ENCODE measurements around the gene PTPRN2. TPM values are rescaled to one million over a fixed set of nuclear protein-coding genes. Genes with fewer than 3 reads are reported as not detected.

Gene PTPRN2
- polyA plus RNA-seq, 2 donors, result 0.37 to 0.40 TPM

DNA sequence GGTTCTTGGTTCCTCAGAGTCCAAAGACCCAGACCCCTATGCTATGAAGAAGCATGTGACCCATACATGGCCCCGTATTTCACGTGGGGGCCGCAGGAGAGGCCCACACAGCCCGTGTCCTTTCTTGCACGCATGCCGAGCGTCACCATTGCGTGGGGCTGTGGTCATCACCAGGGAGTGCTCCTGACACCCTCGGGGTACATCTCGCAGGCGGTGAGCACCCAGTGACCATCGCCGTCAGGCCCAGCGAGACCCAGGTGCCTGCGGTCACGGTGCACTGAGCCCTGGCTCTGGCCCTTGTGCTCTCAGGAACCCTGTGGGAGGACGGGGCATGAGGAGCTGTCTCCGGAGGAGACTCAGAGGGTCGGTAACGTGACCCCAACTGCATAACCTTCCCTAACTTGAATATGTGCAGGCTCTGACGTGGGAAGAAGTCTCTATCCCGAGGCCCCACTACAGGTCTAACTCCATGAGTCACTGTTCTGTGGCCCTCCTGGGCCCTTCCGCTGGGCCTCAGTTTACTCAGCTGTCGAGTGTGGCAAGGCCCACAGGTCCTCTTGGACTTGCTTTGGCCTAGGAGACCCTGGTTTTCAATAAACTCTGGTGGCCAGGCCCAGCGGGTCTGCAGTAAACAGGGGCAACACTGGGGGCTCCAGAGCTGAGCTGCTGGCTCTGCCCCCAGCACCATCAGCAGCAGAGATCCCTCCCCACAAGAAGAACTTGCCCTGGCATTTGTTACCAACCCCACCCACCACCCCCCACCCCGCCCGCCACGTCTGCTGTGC is 503.9 kb downstream of the PTPRN2 start:
- Histone ChIP-seq H3K9me3 (ENCODE audit: control insufficient read depth in 2 of 2, insufficient read depth in 1 of 2, low read depth in 1 of 2, low read length in 1 of 2) (peaks cover 10% of the 10 kb centered on the region in 2 donors), H3K27me3 (ENCODE audit: control insufficient read depth in 1 of 2, insufficient read depth in 2 of 2, low read length in 2 of 2) (no peaks in the 10 kb centered on the region), H3K36me3 (ENCODE audit: control insufficient read depth in 2 of 2, insufficient read depth in 2 of 2, low read length in 1 of 2) (no peaks in the 10 kb centered on the region), H3K4me3 (ENCODE audit: low read depth in 1 of 2, low read length in 2 of 2) (no peak overlapping the region), H3K4me1 (ENCODE audit: control insufficient read depth in 2 of 2, insufficient read depth in 2 of 2, low read length in 1 of 2) (no peaks in the 10 kb centered on the region), H3K27ac (ENCODE audit: low read depth in 2 of 2, low read length in 1 of 2) (no peak overlapping the region)
- WGBS, 2 donors, result 92% methylated on average over 27 to 28 of the region's 28 CpGs

- Histone ChIP-seq H3K27ac (ENCODE audit: low read depth in 2 of 2, low read length in 1 of 2) (no peak overlapping the region), H3K27me3 (ENCODE audit: control insufficient read depth in 1 of 2, insufficient read depth in 2 of 2, low read length in 2 of 2) (no peaks in the 10 kb centered on the region), H3K4me1 (ENCODE audit: control insufficient read depth in 2 of 2, insufficient read depth in 2 of 2, low read length in 1 of 2) (no peaks in the 10 kb centered on the region), H3K36me3 (ENCODE audit: control insufficient read depth in 2 of 2, insufficient read depth in 2 of 2, low read length in 1 of 2) (no peaks in the 10 kb centered on the region), H3K9me3 (ENCODE audit: control insufficient read depth in 2 of 2, insufficient read depth in 1 of 2, low read depth in 1 of 2, low read length in 1 of 2) (peaks cover 10% of the 10 kb centered on the region in 2 donors), H3K4me3 (ENCODE audit: low read depth in 1 of 2, low read length in 2 of 2) (no peak overlapping the region)
- 86 to 91% methylated on average over 8 of the region's 8 CpGs for WGBS, 2 donors
Observed at GRCh38 chr7:158082761-158083160, 504.9 kb downstream of the PTPRN2 start.

DNA sequence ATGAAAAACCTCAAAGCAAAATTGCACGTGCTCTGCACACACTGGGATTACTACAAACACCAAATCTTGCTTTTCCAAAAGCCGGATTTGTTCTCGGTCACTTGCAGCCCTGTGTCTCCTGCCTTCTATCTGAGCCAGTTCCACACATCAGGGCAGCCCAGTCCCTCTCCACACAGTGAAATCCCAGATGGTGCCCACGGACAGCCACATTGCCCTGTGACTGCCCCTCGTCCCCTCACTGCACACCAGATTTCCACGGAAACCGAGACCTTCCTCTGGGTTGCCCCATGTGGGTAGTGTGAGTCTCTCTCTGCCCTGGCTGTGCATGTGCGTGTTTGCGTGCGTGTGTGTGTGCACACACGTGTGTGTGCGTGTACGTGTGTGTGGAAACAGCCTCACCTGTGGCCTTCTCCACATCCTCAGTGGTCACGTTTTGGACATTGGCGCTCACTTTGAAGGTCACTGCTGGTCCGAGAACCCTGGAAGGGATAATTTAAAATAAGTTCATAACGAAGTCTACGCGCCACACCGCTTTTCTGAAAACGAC is 506.7 kb downstream of the PTPRN2 start:
- Histone ChIP-seq H3K4me1 (ENCODE audit: control insufficient read depth in 2 of 2, insufficient read depth in 2 of 2, low read length in 1 of 2) (no peaks in the 10 kb centered on the region), H3K27ac (ENCODE audit: low read depth in 2 of 2, low read length in 1 of 2) (no peak overlapping the region), H3K36me3 (ENCODE audit: control insufficient read depth in 2 of 2, insufficient read depth in 2 of 2, low read length in 1 of 2) (no peaks in the 10 kb centered on the region), H3K27me3 (ENCODE audit: control insufficient read depth in 1 of 2, insufficient read depth in 2 of 2, low read length in 2 of 2) (no peaks in the 10 kb centered on the region), H3K9me3 (ENCODE audit: control insufficient read depth in 2 of 2, insufficient read depth in 1 of 2, low read depth in 1 of 2, low read length in 1 of 2) (peaks cover 2 to 10% of the 10 kb centered on the region in 2 donors), H3K4me3 (ENCODE audit: low read depth in 1 of 2, low read length in 2 of 2) (no peak overlapping the region)
- 88 to 90% methylated on average over 21 of the region's 21 CpGs for WGBS, 2 donors

DNA sequence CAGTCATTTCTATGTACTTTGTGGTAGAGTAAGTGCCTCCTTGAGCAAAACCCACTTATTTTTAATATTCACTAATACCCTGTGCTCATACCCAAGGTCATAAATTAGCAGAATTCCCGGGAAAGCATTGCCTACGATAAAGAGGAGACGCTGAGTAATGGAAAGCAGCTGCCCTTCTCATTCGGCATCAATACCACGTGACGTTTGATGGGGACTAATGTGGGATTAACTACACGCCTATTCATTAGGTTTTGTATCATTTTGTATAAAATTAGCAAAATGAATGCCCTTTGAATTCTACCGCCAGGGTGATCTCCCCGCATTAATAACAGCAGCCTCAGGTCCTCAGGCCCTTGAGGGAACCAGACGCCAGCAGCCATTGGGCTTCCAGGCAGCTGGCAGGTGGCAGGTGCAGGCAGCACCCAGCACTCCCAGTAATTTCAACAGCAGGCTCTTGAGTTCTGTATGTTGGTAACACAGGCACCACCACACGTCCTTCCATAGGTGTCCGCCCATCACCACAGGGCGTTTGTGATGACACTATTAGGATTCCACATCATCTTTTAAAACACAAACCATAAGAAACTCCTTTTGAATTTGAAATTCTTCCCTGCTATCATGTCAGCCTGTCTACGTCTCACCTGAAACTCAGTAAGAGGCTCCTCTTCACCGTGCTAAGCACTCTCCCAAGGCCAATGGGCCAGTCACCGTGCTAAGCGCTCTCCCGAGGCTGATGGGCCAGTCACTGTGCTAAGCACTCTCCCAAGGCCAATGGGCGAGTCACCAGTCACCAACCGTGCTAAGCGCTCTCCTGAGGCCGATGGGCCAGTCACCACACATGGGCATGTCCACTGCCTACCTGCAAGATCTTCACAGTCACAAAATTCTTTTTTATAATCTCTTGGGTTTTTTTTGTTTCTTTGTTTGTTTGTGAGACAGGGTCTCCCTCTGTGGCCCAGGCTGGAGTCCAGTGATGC is 509.4 kb downstream of the PTPRN2 start:
- Histone ChIP-seq H3K9me3 (ENCODE audit: control insufficient read depth in 2 of 2, insufficient read depth in 1 of 2, low read depth in 1 of 2, low read length in 1 of 2) (no peaks in the 10 kb centered on the region), H3K27me3 (ENCODE audit: control insufficient read depth in 1 of 2, insufficient read depth in 2 of 2, low read length in 2 of 2) (no peaks in the 10 kb centered on the region)
- WGBS, 2 donors, result 83 to 86% methylated on average over 22 of the region's 22 CpGs

GRCh38 chr7:158077151-158077840 is 510.3 kb downstream of the PTPRN2 start:
- no peaks in the 10 kb centered on the region for H3K27me3 ChIP-seq (ENCODE audit: control insufficient read depth in 1 of 2, insufficient read depth in 2 of 2, low read length in 2 of 2)
- 54% methylated on average over 21 of the region's 21 CpGs for WGBS, 2 donors
- H3K27ac ChIP-seq (ENCODE audit: low read depth in 2 of 2, low read length in 1 of 2), result no peak overlapping the region
- H3K9me3 ChIP-seq (ENCODE audit: control insufficient read depth in 2 of 2, insufficient read depth in 1 of 2, low read depth in 1 of 2, low read length in 1 of 2), result no peaks in the 10 kb centered on the region
- no peaks in the 10 kb centered on the region for H3K36me3 ChIP-seq (ENCODE audit: control insufficient read depth in 2 of 2, insufficient read depth in 2 of 2, low read length in 1 of 2)
- no peaks in the 10 kb centered on the region for H3K4me1 ChIP-seq (ENCODE audit: control insufficient read depth in 2 of 2, insufficient read depth in 2 of 2, low read length in 1 of 2)
- H3K4me3 ChIP-seq (ENCODE audit: low read depth in 1 of 2, low read length in 2 of 2), result no peak overlapping the region

More for the DNA sequence above, 509.4 kb downstream of the PTPRN2 start:
- no peaks in the 10 kb centered on the region for H3K36me3 ChIP-seq (ENCODE audit: control insufficient read depth in 2 of 2, insufficient read depth in 2 of 2, low read length in 1 of 2)
- H3K27ac ChIP-seq (ENCODE audit: low read depth in 2 of 2, low read length in 1 of 2), result no peak overlapping the region
- no peak overlapping the region for H3K4me3 ChIP-seq (ENCODE audit: low read depth in 1 of 2, low read length in 2 of 2)
- H3K4me1 ChIP-seq (ENCODE audit: control insufficient read depth in 2 of 2, insufficient read depth in 2 of 2, low read length in 1 of 2), result no peaks in the 10 kb centered on the region

DNA sequence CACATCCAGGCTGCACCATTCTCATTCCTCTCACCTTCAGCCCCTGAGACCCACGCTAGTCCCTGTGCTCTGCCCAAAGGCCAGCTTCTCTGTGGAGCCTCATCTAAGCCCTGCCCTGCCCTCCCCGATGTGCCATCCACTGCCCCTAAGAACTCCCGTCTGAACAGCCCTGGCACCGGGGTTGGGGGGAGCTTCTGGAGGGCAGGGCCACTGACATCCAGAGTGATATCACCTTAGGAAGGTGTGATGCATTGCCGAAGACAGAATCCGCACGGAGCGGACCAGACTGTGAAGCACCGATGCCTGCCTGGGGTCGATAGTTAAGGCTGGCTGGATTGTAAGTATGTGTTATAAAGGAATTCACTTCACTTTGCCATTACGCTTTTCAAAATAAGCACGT is 511.0 kb downstream of the PTPRN2 start:
- Histone ChIP-seq H3K9me3 (ENCODE audit: control insufficient read depth in 2 of 2, insufficient read depth in 1 of 2, low read depth in 1 of 2, low read length in 1 of 2) (no peaks in the 10 kb centered on the region), H3K4me1 (ENCODE audit: control insufficient read depth in 2 of 2, insufficient read depth in 2 of 2, low read length in 1 of 2) (no peaks in the 10 kb centered on the region), H3K27me3 (ENCODE audit: control insufficient read depth in 1 of 2, insufficient read depth in 2 of 2, low read length in 2 of 2) (no peaks in the 10 kb centered on the region), H3K27ac (ENCODE audit: low read depth in 2 of 2, low read length in 1 of 2) (no peak overlapping the region), H3K36me3 (ENCODE audit: control insufficient read depth in 2 of 2, insufficient read depth in 2 of 2, low read length in 1 of 2) (no peaks in the 10 kb centered on the region), H3K4me3 (ENCODE audit: low read depth in 1 of 2, low read length in 2 of 2) (no peak overlapping the region)
- 86% methylated on average over 12 of the region's 12 CpGs for WGBS, 2 donors

GRCh38 chr7:158076215-158076614 is 511.4 kb downstream of the PTPRN2 start:
- WGBS, 2 donors, result 88% methylated on average over 11 of the region's 11 CpGs
- H3K27me3 ChIP-seq (ENCODE audit: control insufficient read depth in 1 of 2, insufficient read depth in 2 of 2, low read length in 2 of 2), result no peaks in the 10 kb centered on the region

DNA sequence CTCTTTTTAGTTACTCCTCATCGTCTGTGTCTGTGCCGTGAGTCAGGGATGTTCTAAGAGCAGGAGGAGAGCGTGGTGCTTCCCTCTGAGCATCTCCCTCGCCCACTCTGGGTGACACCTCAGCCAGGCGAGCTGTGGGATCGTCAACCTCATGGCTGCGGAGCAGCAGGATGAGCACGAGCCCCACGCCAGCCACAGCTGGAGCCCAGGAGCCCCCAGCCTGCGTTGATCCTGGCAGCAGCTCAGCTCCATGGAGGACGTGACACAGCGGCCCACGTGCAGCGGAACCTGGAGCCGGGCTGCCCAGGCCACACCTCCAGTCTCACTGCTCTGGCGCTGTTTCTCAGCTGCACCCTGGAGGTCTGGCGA is 512.0 kb downstream of the PTPRN2 start:
- 84 to 85% methylated on average over 17 of the region's 17 CpGs for WGBS, 2 donors

More at GRCh38 chr7:158076215-158076614, 511.4 kb downstream of the PTPRN2 start:
- H3K27ac ChIP-seq (ENCODE audit: low read depth in 2 of 2, low read length in 1 of 2), result no peak overlapping the region
- H3K36me3 ChIP-seq (ENCODE audit: control insufficient read depth in 2 of 2, insufficient read depth in 2 of 2, low read length in 1 of 2), result no peaks in the 10 kb centered on the region
- no peaks in the 10 kb centered on the region for H3K4me1 ChIP-seq (ENCODE audit: control insufficient read depth in 2 of 2, insufficient read depth in 2 of 2, low read length in 1 of 2)
- peaks cover 0 to 2% of the 10 kb centered on the region in 2 donors for H3K9me3 ChIP-seq (ENCODE audit: control insufficient read depth in 2 of 2, insufficient read depth in 1 of 2, low read depth in 1 of 2, low read length in 1 of 2)
- no peak overlapping the region for H3K4me3 ChIP-seq (ENCODE audit: low read depth in 1 of 2, low read length in 2 of 2)

More for the DNA sequence above, 512.0 kb downstream of the PTPRN2 start:
- Histone ChIP-seq H3K4me3 (ENCODE audit: low read depth in 1 of 2, low read length in 2 of 2) (no peak overlapping the region), H3K4me1 (ENCODE audit: control insufficient read depth in 2 of 2, insufficient read depth in 2 of 2, low read length in 1 of 2) (no peaks in the 10 kb centered on the region), H3K27ac (ENCODE audit: low read depth in 2 of 2, low read length in 1 of 2) (no peak overlapping the region), H3K9me3 (ENCODE audit: control insufficient read depth in 2 of 2, insufficient read depth in 1 of 2, low read depth in 1 of 2, low read length in 1 of 2) (peaks cover 0 to 2% of the 10 kb centered on the region in 2 donors), H3K36me3 (ENCODE audit: control insufficient read depth in 2 of 2, insufficient read depth in 2 of 2, low read length in 1 of 2) (no peaks in the 10 kb centered on the region), H3K27me3 (ENCODE audit: control insufficient read depth in 1 of 2, insufficient read depth in 2 of 2, low read length in 2 of 2) (no peaks in the 10 kb centered on the region)
